GM19467 (cell line): ENCODE data around the gene MATN4.

Experiments
- ATAC-seq: cut with Tn5 transposase; IDR thresholded peaks from one replicate; pipeline ENCODE4 v1.9.1; 2021; ENCODE audit warnings: mild to moderate bottlenecking, moderate library complexity; ENCODE audit not compliant: unreplicated experiment

MATN4 gene

DNA sequence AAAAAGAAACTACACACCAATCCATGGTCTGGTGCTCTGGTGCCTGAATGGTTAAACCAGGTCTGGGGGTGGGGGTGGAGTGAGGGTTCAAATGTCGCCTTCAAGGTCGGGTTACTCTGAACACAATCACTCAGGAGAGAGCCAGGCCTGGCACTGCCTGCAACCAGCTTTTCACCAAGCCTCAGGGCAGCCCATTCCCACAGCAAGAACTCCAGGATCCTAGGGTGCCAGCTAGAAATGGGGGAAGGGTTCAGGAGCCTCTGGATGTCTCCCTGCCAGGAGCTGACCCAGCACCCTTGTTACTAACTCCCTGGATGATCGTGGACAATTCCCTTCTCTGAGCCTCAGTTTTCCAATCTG lies 33.5 kb upstream of the MATN4 start:
- no peak for ATAC-seq

DNA sequence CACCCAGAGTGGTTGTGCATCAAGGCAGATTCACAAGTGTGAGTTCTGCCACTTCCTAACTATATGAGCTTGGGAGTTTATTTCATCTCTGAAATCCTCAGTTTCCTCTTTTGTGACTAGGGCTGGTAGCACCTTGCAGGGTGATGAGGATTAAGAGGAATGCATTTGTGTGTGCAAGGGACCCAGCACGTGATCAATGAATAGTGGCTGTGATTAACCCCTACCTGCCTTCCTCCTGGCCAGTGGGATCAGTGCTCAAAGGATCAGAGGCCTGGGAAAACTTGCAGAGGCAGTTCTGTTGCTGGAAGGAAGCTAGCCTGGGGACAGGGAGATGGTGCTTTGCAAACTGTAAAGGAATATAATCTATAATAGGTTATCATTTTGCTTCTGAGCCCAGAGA lies 32.9 kb upstream of the MATN4 start:
- ATAC-seq, result no peak

DNA sequence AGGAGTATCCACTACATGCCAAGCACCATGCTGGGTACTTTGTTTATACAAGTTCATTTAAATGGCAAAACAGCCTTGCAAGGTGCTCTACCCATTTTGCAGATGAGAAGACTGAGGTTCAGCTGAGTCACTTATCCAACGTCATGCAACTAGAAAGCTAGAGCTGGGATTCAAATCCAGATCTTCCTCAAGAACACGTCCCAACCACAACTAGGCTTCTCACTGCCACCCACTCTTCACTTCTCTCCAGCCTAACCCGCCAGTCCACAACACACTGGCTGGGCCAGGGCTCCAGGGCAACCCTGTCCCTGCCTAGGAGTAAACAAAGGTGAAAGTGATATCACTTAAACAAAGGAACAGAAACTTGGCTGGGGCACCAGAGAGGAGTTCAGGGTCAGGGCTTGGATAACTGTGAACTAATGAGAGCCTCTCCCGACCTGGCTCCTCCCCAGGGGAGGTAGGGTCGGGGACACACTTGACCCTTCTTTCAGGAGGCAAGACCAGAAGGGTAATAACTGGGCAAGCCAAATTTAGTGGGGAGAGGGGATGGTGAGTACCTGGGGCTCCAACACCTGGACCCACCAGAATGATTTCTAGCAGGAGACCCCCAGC lies 32.2 kb upstream of the MATN4 start:
- ATAC-seq, result no peak

DNA sequence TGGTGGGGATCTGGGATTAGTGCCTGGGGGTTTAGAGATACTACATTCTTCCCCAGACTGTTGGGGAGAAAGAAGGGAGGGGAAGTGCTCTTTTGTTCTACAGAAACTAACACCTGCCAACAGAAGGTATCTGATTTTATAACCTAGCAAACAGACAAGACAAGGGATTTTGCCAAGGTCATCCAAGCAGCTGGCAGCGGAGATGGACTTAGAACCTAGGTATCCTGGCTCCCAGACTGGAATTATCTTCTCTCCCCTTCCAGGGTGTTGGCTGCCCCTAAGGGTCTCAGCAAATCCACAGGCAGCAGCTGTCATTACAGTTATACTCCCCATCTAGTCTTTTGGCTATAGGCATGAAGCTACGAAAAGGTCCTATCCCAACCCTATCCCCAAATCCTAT lies 31.7 kb upstream of the MATN4 start:
- no peak for ATAC-seq

DNA sequence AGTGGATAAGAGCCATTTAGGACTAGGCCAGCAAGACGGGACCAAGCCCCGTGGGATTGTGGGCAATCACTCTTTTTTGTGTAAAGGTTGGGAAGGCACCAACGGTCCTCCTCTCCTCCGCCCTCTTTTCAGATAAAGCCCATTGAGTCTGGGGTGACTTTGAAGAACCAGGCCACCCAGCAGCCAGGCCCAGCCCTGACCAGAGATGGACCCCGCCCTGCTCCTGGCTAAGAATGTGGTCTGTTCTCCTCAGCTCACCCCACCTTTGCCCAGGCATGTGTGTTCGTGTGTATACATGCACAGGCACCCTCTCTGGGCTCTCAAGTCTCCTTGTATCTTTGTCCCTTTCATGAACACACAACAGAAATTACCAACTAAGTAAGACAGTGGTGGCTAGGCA lies 31.0 kb upstream of the MATN4 start:
- ATAC-seq, result no peak

DNA sequence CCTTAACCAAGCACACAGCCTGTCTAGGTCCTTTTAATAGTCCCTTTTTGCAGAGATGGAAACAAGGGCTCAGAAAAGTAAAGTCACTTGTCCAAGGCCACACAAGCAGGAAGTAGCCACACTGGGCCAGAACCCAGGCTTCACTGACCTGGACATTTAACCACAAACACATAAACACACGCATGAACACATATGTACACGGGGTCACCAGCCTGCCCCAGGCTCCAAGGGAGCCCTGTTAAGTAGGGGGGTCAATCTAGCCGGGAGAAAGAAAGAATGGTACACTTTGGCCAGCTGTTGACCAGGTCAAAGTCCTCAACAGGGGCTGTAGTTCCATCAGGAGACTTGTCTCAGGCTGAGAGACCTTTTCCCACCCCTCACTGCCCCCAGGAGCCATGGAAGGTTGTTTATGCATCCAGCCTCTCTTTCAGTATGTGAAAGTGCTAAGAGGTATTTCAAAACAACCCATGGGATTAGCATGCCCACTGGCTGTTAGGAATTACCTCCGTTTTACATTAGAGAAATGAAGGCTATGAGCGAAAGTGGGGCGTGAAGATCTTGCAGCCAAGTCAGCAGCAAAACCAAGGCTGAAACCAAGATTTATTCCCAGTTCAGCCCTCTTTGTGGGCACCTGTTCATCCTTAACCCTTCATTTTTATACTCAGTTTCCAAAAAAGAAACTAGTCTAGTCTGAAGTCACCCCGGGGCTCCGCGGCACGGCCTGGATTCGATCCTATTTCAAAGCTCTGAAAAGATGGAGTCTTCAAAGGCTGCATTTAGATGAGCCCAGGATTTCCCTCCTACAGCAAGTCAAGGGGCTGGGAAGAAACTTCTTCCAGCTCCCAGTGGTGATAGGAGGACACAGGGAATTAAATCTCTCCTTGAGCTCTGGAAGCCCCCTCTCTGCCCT lies 30.3 kb upstream of the MATN4 start:
- ATAC-seq, result no peak

DNA sequence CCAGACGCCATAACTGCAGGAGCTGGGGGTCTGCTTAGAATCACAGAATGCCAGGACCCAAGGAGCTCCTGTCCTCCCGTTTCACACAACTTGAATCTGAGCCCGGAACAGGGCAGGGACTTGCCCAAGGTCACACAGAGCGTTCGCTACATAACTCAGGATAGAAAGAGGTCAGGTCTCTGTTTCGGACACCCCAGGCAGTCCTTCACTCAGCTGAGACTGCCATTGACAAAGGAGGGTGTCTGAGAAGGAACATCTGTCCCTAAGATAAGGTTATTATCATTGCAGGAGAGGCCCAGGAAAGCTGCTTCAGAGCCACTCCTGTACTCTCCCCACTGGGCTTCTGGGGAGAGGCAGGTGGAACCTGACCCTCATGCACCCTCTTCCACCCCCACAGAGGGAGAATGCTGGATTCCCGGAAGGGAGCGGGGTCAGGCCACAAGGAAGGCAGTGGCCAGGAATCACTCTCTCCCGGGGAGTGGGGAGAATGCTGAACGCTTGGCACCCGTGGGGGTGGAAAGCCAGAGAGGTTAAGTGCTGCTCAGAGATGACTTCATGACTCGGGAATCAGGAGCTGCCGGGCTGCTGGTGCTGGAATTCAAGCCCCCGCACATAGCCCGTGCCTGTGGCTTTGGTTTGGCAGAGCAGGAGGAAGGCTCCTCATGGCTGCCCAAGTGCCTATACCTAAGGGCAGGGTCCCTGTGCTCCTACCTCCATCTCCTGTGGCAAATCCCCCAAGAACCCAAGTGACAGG lies 29.4 kb upstream of the MATN4 start:
- ATAC-seq, result no peak

DNA sequence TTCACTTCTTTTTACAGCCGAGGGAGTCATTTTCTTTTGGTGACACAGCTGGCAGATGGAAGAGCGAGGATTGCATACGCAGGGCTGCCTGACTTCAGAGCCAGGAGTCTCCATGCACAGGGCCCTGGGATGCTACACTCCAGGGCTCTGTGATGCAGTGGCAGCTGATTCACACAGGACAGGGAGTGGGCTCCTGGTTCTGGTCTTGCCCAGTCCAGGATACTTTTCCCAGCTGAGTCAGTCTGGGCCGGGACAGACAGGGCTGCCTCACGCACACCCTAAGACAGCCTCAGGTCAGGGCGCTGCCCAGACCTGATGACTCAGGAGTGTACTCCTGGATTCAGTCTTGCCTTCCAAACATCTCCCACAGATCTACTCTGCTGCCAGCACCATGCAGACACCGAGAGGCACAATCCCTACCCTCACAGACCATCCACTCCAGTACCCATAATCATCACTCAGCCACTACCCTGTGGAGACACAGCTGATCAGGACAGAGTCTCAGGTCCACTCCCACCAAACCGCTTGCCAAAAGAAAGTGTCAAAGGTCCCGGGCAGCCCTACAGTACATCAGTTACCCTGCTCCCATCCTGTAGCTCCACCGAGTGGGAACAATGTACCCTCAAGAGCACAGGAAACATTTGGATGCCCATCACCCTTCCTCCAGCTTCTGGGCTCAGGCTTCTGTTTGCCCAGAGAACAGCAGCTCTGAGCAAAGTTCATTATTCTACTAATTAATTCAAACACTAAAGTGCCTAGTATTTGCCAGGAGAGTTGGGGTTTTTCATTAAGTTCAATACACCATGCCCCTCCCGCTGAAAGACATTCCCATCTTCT lies 28.6 kb upstream of the MATN4 start:
- ATAC-seq, result no peak

DNA sequence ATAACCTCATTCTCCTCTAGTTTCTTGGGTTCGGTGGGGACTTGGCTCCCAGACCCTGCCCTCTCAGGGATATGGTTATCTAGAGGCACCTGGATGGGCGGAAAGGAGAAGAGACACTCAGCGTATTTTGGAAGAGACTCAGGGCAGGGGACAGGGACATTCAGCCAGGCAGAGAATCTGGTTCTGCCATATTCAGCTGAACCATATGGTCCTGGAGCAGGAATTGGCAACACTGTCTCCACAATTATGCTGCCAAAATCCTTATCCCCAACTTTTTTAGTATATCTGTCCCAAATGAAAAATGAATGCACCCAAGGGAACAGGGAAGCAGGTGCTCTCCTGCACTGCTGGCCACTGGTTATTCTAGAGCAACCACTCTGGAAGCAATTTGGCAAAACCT lies 22.4 kb upstream of the MATN4 start:
- ATAC-seq, result no peak

DNA sequence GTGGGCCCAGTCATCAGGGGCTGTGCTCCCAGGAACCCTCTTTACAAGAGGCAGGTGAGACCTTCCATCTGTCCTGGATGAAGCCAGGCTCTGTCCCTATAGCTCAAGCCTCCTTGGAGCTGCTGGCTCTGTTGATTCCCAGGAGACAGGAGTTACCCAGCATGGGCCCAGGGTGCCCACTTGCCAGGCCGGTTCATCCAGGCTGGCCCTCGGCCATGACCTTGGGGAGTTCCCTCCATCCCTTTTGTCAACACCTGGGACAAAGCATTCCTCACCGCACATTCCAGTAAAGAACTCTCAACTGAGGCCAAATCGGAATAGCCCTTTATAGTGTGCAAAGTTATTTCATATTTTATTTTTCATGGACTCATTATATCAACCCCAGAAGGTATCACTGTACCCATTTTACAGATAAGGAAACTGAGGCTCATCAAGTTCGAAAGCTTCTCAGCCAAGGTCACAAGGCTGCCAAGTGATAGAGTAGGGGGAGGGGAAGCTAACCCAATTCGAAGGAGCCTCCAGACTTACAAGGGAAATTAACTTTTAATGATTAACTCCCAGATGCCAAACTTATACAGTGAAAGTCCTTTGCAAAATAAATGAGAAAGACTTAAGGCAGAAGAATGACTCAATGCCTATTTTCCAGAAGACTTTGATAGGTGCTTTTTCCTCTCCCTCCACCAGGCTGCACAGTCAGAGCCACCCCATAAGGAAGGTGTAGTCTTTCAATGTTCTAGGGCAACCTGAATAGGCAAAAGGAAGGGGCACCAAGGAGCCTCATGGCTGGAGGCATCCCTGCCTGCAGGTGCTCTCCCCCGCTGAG lies 21.6 kb upstream of the MATN4 start:
- ATAC-seq, result no peak

DNA sequence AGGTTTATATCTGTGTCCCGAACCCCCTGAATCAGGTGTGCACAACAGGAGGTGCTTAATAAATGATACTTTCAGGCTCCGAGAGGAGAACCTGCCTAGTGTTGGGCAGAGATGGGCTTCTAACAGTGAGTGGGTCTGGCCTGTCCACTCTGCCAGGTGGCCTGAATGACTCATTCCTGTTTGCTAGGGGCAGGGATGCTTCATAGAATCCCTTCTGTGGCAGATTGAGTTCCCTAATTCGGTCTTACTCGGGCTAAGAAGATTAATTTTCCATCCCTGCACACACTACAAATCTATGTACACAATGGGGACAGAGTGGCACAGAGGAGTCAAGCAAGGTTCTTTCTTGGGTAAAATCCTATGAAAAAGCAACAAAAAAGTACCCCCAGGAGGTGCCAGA lies 20.4 kb upstream of the MATN4 start:
- ATAC-seq, result no peak

DNA sequence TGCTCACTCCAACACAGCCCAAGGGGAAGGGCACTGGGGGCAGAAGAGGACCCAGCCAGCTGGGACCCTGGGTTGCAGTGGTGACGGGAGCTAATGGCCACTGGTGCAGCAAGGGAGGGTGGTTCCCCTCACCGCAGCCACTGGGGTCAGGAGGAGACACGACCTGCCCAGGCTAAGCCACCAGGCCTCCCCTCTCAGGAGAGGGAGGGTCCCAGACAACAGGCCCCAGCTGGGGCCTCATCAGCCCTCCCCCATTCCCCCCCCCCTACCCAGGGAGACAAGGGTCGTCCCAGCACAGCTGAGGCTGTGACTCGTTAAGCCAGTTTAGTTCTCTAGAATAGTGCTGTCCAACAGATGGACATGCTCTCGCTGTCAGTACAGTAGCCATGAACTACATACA lies 17.3 kb upstream of the MATN4 start:
- ATAC-seq, result no peak

DNA sequence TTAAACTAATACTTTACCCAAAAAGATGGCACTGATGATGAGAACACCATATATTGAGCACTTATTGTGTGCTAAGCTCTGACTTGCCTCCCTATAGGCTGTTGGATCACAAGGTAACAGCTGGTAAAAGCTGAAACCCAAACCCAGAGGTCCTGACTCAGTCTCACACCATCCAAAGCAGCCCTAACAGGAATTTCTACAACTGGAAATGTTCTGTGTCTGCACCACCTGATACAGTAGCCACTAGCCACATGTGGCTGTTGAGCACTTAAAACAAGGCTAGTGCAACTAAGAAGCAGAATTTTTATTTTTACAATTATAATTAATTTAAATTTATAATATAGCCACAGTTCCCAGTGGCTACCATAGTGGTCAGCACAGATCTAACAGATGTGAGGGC lies 15.6 kb upstream of the MATN4 start:
- no peak for ATAC-seq

DNA sequence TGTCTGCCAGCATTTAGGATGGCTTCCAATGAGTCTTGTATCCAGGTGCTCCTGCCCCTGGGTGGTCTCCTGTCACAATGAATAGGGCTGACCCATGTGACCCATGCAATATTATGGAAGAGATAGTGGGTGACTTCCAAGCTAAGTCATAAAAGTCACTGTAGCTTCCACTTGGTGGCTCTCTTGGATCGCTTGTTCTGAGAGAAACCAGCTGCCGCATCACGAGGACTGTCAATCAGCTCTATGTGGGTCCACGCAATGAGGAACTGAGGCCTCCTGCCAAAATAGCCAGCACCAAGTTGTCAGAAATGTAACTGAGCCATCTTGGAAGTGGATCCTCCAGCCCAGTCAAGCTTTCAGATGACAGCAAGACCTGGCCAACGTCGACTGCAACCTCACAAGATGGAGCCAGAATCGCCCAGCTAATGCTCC lies 14.9 kb upstream of the MATN4 start:
- ATAC-seq, result no peak

DNA sequence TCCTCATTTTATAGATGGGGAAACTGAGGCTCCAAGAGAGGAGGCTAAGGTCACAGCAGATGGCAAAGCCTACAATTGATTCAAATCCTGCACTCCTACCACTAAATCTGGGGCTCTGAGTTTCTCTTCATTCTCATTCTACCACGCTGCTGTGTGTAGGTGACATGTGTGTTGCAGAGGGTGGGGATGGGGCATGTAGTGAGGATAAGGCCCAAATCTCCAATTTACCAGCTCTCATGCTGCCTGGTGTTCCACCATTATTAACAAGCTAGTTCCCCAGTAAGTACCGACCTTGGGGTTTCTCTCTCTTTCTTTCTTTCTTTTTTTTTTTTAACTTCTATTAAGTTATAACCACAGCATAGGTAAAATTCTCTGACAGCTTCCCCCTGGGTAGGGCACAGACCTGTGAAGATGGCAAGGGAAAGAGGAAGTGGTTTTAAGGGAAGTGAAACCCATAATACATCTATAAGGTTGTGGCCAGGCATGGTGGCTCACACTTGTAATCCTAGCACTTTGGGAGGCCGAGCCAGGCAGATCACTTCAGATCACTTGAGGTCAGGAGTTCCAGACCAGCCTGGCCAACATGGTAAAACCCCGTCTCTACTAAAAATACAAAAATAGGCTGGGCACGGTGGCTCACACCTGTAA lies 13.0 kb upstream of the MATN4 start:
- peak; percentile 48 for ATAC-seq

DNA sequence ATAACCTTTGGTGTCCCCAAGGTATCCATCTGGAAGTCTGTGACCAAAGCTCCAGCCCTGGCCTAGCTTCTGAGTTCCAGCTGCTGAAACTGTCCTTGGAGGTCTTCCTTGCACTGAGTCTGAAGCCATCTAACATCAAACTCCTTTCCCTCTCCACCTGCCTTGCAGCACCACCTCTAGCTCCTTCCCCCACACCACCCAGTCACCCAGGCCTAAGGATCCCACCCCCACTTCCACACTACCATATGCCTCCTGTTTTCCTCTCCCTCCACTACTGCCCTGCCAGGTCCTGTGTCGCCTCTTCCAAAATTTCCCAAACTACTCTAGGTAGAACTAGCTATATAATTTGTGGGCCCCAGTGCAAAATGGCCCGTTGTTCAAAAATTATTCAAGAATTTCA lies 10.8 kb upstream of the MATN4 start:
- ATAC-seq, result no peak

DNA sequence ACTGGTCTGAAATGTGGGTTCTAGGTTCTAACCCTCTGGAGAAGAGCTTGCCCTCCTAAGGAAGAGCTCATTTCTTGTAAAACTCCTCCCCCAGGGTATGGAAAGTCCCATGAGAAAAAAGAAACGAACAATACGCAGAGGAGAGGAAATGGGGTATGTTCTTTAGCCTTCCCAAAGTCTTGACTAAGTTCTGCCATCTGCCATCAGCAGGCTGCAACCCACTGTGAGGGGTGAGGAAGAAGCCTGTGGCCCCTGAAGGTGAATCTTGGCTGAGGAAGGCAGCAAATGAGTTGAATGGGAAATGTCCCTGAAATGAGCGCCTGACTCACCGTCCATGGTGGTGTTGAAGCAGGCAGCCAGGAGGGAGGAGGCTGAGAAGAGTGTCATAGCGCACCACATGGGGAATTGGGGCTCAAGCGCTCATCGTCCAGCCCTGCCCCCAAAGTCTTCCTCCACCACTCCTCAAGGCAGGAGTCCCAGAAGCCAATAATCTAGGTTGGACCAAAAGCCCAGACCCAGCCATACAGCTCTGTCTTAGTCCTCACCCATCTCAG lies 10.4 kb upstream of the MATN4 start:
- ATAC-seq, result no peak

DNA sequence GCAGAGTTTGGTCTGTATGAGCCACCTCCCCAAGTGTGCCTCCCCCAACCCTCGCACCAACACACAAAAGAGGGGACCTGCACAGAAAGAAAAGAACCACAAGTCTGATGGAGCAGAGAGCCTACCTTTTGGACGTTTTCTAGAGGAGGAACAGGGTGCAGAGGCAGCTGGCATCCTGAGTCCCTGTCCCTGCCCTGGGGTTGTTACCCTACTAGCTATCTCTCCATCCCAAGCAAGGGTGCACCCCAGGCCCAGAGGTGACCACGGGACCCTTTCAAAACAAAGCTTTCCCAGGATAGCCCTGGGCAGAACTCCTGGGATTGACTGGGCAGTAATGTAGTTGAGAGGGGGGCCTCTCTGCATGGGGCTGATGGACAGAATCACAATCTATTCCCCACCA lies 9.7 kb upstream of the MATN4 start:
- no peak for ATAC-seq
